Kasumi-1 (cell line): ENCODE data around the gene DDR2.
"Not testable (repeated sequence)": the region's sequence is repeated elsewhere in the genome, so short reads cannot be mapped to it uniquely, and the experiment has no call there.

Source experiments
- DNase-seq, 2 experiments: peaks; one replicate each; lab custom pipeline; 2025; lab: John Stamatoyannopoulos, UW

DDR2 gene

GRCh38 chr1:162725301-162725837 is 93.1 kb downstream of the DDR2 start:
- no peak for DNase-seq

- DNase-seq, result no peak
Observed at GRCh38 chr1:162726555-162726954, 94.3 kb downstream of the DDR2 start.

GRCh38 chr1:162727493-162727892 is 95.2 kb downstream of the DDR2 start:
- not testable (repeated sequence) for DNase-seq

GRCh38 chr1:162728573-162728972 is 96.3 kb downstream of the DDR2 start:
- no peak for DNase-seq

GRCh38 chr1:162729195-162729774 is 97.0 kb downstream of the DDR2 start:
- not testable (repeated sequence) for DNase-seq

GRCh38 chr1:162732094-162732493 is 99.8 kb downstream of the DDR2 start:
- DNase-seq, result no peak

GRCh38 chr1:162732566-162733335 is 100.5 kb downstream of the DDR2 start:
- DNase-seq, result no peak

- DNase-seq, result no peak
Observed at GRCh38 chr1:162733336-162733590, 101.0 kb downstream of the DDR2 start.

GRCh38 chr1:162734047-162734446 is 101.8 kb downstream of the DDR2 start:
- DNase-seq, result no peak

- DNase-seq, result no peak
Observed at GRCh38 chr1:162736184-162736583, 103.9 kb downstream of the DDR2 start.

- no peak for DNase-seq
Observed at GRCh38 chr1:162736633-162737067, 104.4 kb downstream of the DDR2 start.

- DNase-seq, result no peak
Observed at GRCh38 chr1:162740755-162741154, 108.5 kb downstream of the DDR2 start.

- no peak for DNase-seq
Observed at GRCh38 chr1:162741574-162741973, 109.3 kb downstream of the DDR2 start.

GRCh38 chr1:162746264-162746942 is 114.1 kb downstream of the DDR2 start:
- DNase-seq, result not testable (repeated sequence)

- DNase-seq, result no peak
Observed at GRCh38 chr1:162753001-162753658, 120.9 kb downstream of the DDR2 start.

- DNase-seq, result no peak
Observed at GRCh38 chr1:162753998-162754585, 121.8 kb downstream of the DDR2 start.

GRCh38 chr1:162755306-162755705 is 123.0 kb downstream of the DDR2 start:
- no peak for DNase-seq

GRCh38 chr1:162756523-162756922 is 124.3 kb downstream of the DDR2 start:
- no peak for DNase-seq

- DNase-seq, result no peak
Observed at GRCh38 chr1:162757476-162757875, 125.2 kb downstream of the DDR2 start.

GRCh38 chr1:162765788-162766187 is 133.5 kb downstream of the DDR2 start:
- DNase-seq, result no peak

- DNase-seq, result no peak
Observed at GRCh38 chr1:162772571-162773154, 140.4 kb downstream of the DDR2 start.

- DNase-seq, result no peak
Observed at GRCh38 chr1:162774007-162774406, 141.7 kb downstream of the DDR2 start.
